Esophagus muscularis mucosa (tissue), 4 donors: ENCODE results near the gene TMEM209. TPM values are rescaled to one million over a fixed set of nuclear protein-coding genes. Genes with fewer than 3 reads are reported as not detected.
"Not testable (repeated sequence)": the region's sequence is repeated elsewhere in the genome, so short reads cannot be mapped to it uniquely, and the experiment has no call there.

Source experiments
- DNase-seq: peaks from one replicate; pipeline ENCODE4 v3.0.0-alpha.2; 2017; ENCODE audit errors: extremely low spot score
- H3K27ac ChIP-seq, 4 donors: fragments of 200-600 bp; sonication (generic); replicated peaks in 1 of 4; 1 replicate in 3 of 4; 2 replicates in 1 of 4; pipeline ENCODE4 v1.5.1; 2016 to 2019; ENCODE audit warnings: mild to moderate bottlenecking in 1 of 4
- H3K27me3 ChIP-seq, 4 donors: fragments of 200-600 bp; sonication (generic); one replicate each; pipeline versions ENCODE4 v1.5.1 to v1.6.0; 2016 to 2019
- H3K36me3 ChIP-seq, 4 donors: fragments of 200-600 bp; sonication (generic); one replicate each; pipeline ENCODE4 v1.5.1; 2016 to 2019
- H3K4me1 ChIP-seq, 4 donors: fragments of 200-600 bp; sonication (generic); one replicate each; pipeline ENCODE4 v1.5.1; 2016 to 2019
- H3K4me3 ChIP-seq, 4 donors: fragments of 200-600 bp; sonication (generic); 1 replicate in 2 of 4; 2 replicates in 2 of 4; pipeline ENCODE4 v1.5.1; 2016 to 2019; ENCODE audit warnings: mild to moderate bottlenecking in 4 of 4, moderate library complexity in 1 of 4
- H3K9me3 ChIP-seq, 4 donors: fragments of 200-600 bp; sonication (generic); 1 replicate in 3 of 4; 2 replicates in 1 of 4; pipeline ENCODE4 v1.5.1; 2016 to 2019
- EP300 ChIP-seq: sonication (generic); formaldehyde crosslinking; IDR thresholded peaks from one replicate; pipeline ENCODE4 v1.6.1; 2017; ENCODE audit warnings: antibody characterized with exemption
- POLR2A ChIP-seq: fragments of 450-650 bp; IDR thresholded peaks from one replicate; pipeline ENCODE4 v1.6.1; 2017; ENCODE audit warnings: antibody characterized with exemption, moderate library complexity, mild to moderate bottlenecking, low read depth
- POLR2AphosphoS5 ChIP-seq, 2 donors: sonication (generic); formaldehyde crosslinking; IDR thresholded peaks; one replicate each; pipeline ENCODE4 v1.6.1; 2017; ENCODE audit warnings: antibody characterized with exemption in 2 of 2
- WGBS: methylation state at CpG from one replicate; pipeline ENCODE4 v1.1.5; 2018; 5-methylcytosine and 5-hydroxymethylcytosine counted together
- intact Hi-C: fragments of 100-400 bp; cut with DNase I; formaldehyde crosslinking; loops from one replicate; pipeline ENCODE4 v1.15.1; 2023
- total RNA-seq, 4 donors: library from RNA; depleted of rRNA; stranded (reverse); fragments of >200 nt; gene quantifications; one replicate each; pipeline versions ENCODE4 v1.1.0 to v1.2.1, GENCODE V29; 2016
- TF ChIP-seq, protein P1 (sequence below), 3 experiments: fragments of 200-600 bp in 2 of 3; fragments of 450-650 bp in 1 of 3; sonication (generic) in 2 of 3; IDR thresholded peaks; one replicate each; pipeline ENCODE4 v1.5.1; 2017 to 2019; ENCODE audit warnings: antibody characterized with exemption in 3 of 3, mild to moderate bottlenecking in 2 of 3, moderate library complexity in 1 of 3

TMEM209 gene
- total RNA-seq, 4 donors from 2014 or later, result 6.8 to 8.7 (median 8.0) TPM

DNA sequence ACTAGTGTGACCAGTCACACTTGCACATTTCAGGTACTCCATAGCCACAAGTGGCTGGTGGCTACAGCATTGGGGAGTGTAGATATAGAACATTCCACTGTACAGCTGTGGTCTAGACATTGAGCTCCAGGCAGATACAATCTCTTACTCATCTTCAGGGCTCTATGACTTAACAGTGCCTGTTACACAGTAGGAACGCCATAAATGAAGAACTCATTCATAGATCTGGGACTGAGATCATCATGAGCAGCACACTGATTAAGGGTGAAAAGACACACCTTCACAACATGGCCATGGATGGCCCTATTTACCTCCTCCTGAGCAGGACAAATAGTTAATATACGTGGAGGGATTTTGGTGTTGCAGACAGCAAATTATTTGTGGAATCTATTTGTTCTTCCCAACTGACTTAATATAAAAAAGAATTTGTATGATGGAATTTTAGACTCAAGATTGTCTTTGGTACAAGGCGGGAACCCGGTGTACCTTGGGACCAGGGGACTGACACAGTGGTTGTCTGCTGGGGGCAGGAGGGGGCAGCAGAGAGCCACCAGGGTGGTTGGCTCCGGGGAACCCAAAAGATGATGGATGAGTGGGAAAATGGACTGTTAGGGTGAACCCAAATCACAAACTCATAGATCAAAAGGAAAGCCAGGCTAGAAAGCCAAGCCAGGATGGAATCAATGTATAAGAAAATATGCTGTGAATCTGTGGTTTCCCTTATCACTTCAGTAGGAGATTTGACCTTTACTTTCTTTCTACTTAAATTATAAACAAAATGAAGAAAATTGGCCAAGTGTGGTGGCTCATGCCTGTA is 37.2 kb upstream of the TMEM209 start:
- DNase-seq, result no peak

DNA sequence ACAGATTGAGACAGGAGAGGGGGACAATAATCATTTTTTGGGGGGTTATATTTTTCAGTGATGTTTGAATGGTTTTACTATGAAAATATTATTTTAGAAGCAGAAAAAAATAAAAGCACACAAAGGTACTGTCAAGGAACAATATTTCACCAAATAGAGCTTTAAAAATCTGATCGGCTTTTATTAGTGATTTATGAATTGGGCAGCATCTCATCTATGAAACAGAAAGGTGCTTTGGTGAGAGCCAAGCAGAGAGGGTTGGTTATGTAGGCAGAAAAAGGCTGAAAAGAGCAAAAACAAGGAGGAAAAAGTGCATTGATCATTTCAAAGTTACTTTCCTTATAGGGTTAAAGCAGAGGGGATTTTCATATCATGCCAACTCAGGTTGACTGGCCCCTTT is 35.0 kb upstream of the TMEM209 start:
- TF ChIP-seq POLR2AphosphoS5 (IDR thresholded peaks at IDR 0.05) (no peak), EP300 (no peak)
- no peak for DNase-seq
- H3K27me3 ChIP-seq, result no peaks in the 10 kb centered on the region
- H3K4me1 ChIP-seq, result peaks cover 0 to 8% (median 4%) of the 10 kb centered on the region in 4 donors
- no peaks in the 10 kb centered on the region for H3K36me3 ChIP-seq
- intact Hi-C loops, result no loop called here
- 94% methylated on average over 1 of the region's 1 CpG for WGBS
- no peaks in the 10 kb centered on the region for H3K9me3 ChIP-seq
- no peak overlapping the region for H3K27ac ChIP-seq
- H3K4me3 ChIP-seq, result no peak overlapping the region

More for the DNA sequence above, 37.2 kb upstream of the TMEM209 start:
- Histone ChIP-seq H3K27me3 (no peaks in the 10 kb centered on the region), H3K36me3 (no peaks in the 10 kb centered on the region), H3K4me3 (no peak overlapping the region), H3K4me1 (peaks cover 0 to 8% (median 4%) of the 10 kb centered on the region in 4 donors), H3K9me3 (no peaks in the 10 kb centered on the region), H3K27ac (no peak overlapping the region)
- 48% methylated on average over 5 of the region's 5 CpGs for WGBS
- TF ChIP-seq EP300, result no peak
- TF ChIP-seq, protein P1, sequence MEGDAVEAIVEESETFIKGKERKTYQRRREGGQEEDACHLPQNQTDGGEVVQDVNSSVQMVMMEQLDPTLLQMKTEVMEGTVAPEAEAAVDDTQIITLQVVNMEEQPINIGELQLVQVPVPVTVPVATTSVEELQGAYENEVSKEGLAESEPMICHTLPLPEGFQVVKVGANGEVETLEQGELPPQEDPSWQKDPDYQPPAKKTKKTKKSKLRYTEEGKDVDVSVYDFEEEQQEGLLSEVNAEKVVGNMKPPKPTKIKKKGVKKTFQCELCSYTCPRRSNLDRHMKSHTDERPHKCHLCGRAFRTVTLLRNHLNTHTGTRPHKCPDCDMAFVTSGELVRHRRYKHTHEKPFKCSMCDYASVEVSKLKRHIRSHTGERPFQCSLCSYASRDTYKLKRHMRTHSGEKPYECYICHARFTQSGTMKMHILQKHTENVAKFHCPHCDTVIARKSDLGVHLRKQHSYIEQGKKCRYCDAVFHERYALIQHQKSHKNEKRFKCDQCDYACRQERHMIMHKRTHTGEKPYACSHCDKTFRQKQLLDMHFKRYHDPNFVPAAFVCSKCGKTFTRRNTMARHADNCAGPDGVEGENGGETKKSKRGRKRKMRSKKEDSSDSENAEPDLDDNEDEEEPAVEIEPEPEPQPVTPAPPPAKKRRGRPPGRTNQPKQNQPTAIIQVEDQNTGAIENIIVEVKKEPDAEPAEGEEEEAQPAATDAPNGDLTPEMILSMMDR (IDR thresholded peaks at IDR 0.05), result peak; percentile 60 to 74 (median 68)
- intact Hi-C loops, result no loop called here

DNA sequence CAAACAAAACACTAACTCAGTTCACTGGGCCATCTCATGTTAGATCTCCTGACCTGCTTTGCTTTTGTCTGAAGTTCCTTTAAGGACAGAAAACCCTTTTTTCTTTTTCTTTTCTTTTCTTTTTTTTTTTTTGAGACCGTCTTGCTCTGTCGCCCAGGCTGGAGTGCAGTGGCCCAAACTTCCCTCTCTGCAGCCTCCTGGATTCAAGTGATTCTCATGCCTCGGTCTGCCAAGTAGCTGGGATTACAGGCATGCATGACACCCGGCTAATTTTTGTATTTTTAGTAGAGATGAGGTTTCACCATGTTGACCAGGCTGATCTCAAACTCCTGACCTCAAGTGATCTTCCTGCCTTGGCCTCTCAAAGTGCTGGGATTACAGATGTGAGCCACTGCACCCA is 31.2 kb upstream of the TMEM209 start:
- intact Hi-C loops, result not testable (repeated sequence)
- 78% methylated on average over 4 of the region's 4 CpGs for WGBS

DNA sequence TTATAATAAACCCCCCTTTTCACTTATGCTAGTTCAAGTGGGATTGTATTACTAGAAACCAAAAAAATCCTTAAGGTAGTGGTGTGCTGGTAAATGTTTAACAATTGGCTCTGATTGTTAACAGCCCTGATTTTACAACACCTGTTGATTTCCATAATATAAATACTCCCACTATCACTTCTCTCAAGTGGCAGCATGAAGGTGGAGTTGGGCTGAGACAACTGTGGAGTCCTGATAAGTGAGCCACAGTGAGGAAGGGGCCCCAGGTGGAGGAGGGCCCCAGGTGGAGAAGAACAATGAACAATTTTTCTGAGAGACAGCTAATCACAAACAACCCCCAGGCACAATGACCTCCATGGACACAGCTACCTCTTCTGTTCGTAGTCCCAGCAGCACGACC is 28.9 kb upstream of the TMEM209 start:
- DNase-seq, result no peak
- no peaks in the 10 kb centered on the region for H3K9me3 ChIP-seq
- no peak overlapping the region for H3K27ac ChIP-seq
- 92% methylated on average over 2 of the region's 2 CpGs for WGBS
- TF ChIP-seq POLR2AphosphoS5 (IDR thresholded peaks at IDR 0.05) (no peak), POLR2A (no peak), EP300 (no peak)
- TF ChIP-seq, protein P1 (IDR thresholded peaks at IDR 0.05), result no peak
- H3K36me3 ChIP-seq, result no peaks in the 10 kb centered on the region
- H3K4me3 ChIP-seq, result no peak overlapping the region
- no peaks in the 10 kb centered on the region for H3K27me3 ChIP-seq
- peaks cover 0 to 10% (median 0%) of the 10 kb centered on the region in 4 donors for H3K4me1 ChIP-seq
- intact Hi-C loops, result no loop called here

More for the DNA sequence above, 31.2 kb upstream of the TMEM209 start:
- H3K4me1 ChIP-seq, H3K27ac ChIP-seq, H3K9me3 ChIP-seq, H3K4me3 ChIP-seq, H3K27me3 ChIP-seq, DNase-seq, H3K36me3 ChIP-seq: not testable (repeated sequence)

DNA sequence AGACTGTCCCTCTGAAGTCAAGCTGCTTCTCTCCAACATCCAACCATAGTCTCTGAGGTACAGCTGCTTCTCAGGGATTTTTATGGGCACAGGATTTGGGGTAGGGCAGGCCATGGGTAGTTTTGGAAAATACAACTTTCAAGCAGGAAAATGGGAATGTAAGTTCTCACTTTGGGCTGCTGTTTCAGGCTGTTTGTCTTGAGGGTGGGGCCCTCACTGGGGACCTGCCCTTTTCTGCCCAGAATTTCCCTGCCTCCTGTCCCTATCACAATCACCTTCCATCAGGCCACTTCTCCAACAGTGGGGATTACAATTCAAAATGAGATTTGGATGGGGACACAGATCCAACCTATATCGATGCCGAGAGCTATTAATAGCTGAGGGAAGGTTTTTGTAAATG is 27.0 kb upstream of the TMEM209 start:
- H3K4me3 ChIP-seq, result no peak overlapping the region
- DNase-seq, result no peak
- no peaks in the 10 kb centered on the region for H3K9me3 ChIP-seq
- 82% methylated on average over 2 of the region's 2 CpGs for WGBS
- no peak overlapping the region for H3K27ac ChIP-seq
- intact Hi-C loops, result no loop called here
- H3K36me3 ChIP-seq, result no peaks in the 10 kb centered on the region
- H3K4me1 ChIP-seq, result peaks cover 4 to 26% (median 15%) of the 10 kb centered on the region in 4 donors
- TF ChIP-seq, protein P1 (IDR thresholded peaks at IDR 0.05), result no peak
- TF ChIP-seq POLR2A (no peak), POLR2AphosphoS5 (IDR thresholded peaks at IDR 0.05) (no peak)
- no peaks in the 10 kb centered on the region for H3K27me3 ChIP-seq

DNA sequence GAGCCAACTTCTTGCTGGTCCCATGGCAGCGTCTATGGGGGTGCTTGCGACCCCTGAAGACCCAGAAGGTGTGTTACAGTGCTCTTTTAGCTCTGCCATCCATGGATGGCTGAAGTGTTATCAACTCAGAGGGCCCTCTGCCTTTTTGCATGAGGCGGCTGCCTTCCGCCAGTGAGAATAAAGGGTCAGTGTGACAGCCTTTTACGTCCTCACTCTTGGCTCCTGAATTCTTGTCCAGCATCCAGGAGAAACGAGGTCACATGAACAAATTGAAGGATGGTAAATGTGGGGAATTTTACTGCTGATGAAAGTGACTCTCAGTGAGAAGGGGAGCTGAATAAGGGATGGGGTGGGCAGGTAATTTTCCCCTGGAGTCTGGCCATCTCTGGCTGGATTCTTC is 26.6 kb upstream of the TMEM209 start:
- Histone ChIP-seq H3K27me3 (no peaks in the 10 kb centered on the region), H3K4me3 (no peak overlapping the region), H3K9me3 (no peaks in the 10 kb centered on the region), H3K27ac (no peak overlapping the region), H3K4me1 (peaks cover 4 to 26% (median 15%) of the 10 kb centered on the region in 4 donors), H3K36me3 (no peaks in the 10 kb centered on the region)
- intact Hi-C loops, result no loop called here
- no peak for TF ChIP-seq POLR2AphosphoS5 (IDR thresholded peaks at IDR 0.05)
- TF ChIP-seq, protein P1 (IDR thresholded peaks at IDR 0.05), result no peak
- TF ChIP-seq EP300, result no peak
- no peak for TF ChIP-seq POLR2A
- 76% methylated on average over 4 of the region's 6 CpGs for WGBS
- no peak for DNase-seq

DNA sequence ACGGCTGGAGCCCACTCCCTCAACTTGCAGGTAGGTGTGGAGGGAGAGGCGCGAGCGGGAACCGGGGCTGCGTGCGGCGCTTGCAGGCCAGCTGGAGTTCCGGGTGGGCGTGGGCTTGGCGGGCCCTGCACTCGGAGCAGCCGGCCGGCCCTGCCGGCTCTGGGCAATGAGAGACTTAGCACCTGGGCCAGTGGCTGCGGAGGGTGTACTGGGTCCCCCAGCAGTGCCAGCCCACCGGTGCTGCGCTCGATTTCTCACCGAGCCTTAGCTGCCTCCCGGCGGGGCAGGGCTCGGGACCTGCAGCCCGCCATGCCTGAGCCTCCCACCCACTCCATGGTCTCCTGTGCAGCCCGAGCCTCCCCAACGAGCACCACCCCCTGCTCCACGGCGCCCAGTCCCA is 24.8 kb upstream of the TMEM209 start:
- H3K9me3 ChIP-seq, DNase-seq, H3K27ac ChIP-seq, H3K27me3 ChIP-seq, H3K4me3 ChIP-seq, H3K36me3 ChIP-seq, intact Hi-C loops: not testable (repeated sequence)
- no CpG with 5 or more reads among the region's 28 CpGs for WGBS
- peaks cover 4 to 26% (median 15%) of the 10 kb centered on the region in 4 donors for H3K4me1 ChIP-seq
